Mucosa of stomach (tissue), 1 donor: ENCODE results near the gene TUBB1.

Source experiments
- H3K27me3 ChIP-seq: one replicate; pipeline ENCODE4 v1.7.0; 2013; ENCODE audit warnings: mild to moderate bottlenecking, low read length; ENCODE audit not compliant: control insufficient read depth, insufficient read depth
- H3K36me3 ChIP-seq: one replicate; pipeline ENCODE4 v1.7.0; 2013; ENCODE audit warnings: low read length; ENCODE audit not compliant: control insufficient read depth, insufficient read depth
- H3K4me1 ChIP-seq: one replicate; pipeline ENCODE4 v1.7.0; 2013; ENCODE audit warnings: mild to moderate bottlenecking, low read length; ENCODE audit not compliant: control insufficient read depth, insufficient read depth
- H3K4me3 ChIP-seq: one replicate; pipeline ENCODE4 v1.7.0; 2013; ENCODE audit warnings: low read length
- H3K9ac ChIP-seq: one replicate; pipeline ENCODE4 v1.7.0; 2013; ENCODE audit warnings: mild to moderate bottlenecking, low read length, moderate library complexity
- H3K9me3 ChIP-seq: one replicate; pipeline ENCODE4 v1.7.0; 2013; ENCODE audit warnings: mild to moderate bottlenecking, low read length, moderate library complexity; ENCODE audit not compliant: control insufficient read depth
- donor health status: Pancreatic carcinoma.

Gene TUBB1

GRCh38 chr20:59002874-59003399 is 16.3 kb upstream of the TUBB1 start:
- Histone ChIP-seq H3K9me3 (no peaks in the 10 kb centered on the region), H3K9ac (no peak overlapping the region), H3K36me3 (no peaks in the 10 kb centered on the region), H3K27me3 (no peaks in the 10 kb centered on the region), H3K4me1 (peaks cover 35% of the 10 kb centered on the region), H3K4me3 (no peak overlapping the region)

- peaks cover 37% of the 10 kb centered on the region for H3K4me1 ChIP-seq
- no peaks in the 10 kb centered on the region for H3K9me3 ChIP-seq
- H3K36me3 ChIP-seq = no peaks in the 10 kb centered on the region
- H3K9ac ChIP-seq = no peak overlapping the region
- no peak overlapping the region for H3K4me3 ChIP-seq
- no peaks in the 10 kb centered on the region for H3K27me3 ChIP-seq
Measured at GRCh38 chr20:59003836-59004492, 15.3 kb upstream of the TUBB1 start.

- Histone ChIP-seq H3K27me3 (no peaks in the 10 kb centered on the region), H3K36me3 (no peaks in the 10 kb centered on the region), H3K4me1 (peaks cover 37% of the 10 kb centered on the region), H3K9me3 (no peaks in the 10 kb centered on the region), H3K4me3 (no peak overlapping the region), H3K9ac (no peak overlapping the region)
Measured at GRCh38 chr20:59004493-59004762, 14.8 kb upstream of the TUBB1 start.

- H3K27me3 ChIP-seq = no peaks in the 10 kb centered on the region
- H3K36me3 ChIP-seq = no peaks in the 10 kb centered on the region
- H3K9ac ChIP-seq = no peak overlapping the region
- no peaks in the 10 kb centered on the region for H3K9me3 ChIP-seq
- H3K4me3 ChIP-seq = peak overlapping the region; percentile 56
- H3K4me1 ChIP-seq = peaks cover 41% of the 10 kb centered on the region
Measured at GRCh38 chr20:59004763-59005522, 14.3 kb upstream of the TUBB1 start.

- Histone ChIP-seq H3K4me1 (peaks cover 48% of the 10 kb centered on the region), H3K27me3 (no peaks in the 10 kb centered on the region), H3K36me3 (no peaks in the 10 kb centered on the region), H3K9me3 (no peaks in the 10 kb centered on the region), H3K9ac (peak overlapping the region; percentile 91), H3K4me3 (peak overlapping the region; percentile 56)
Measured at GRCh38 chr20:59005523-59006166, 13.6 kb upstream of the TUBB1 start.

GRCh38 chr20:59006167-59006863 is 12.9 kb upstream of the TUBB1 start:
- Histone ChIP-seq H3K9me3 (no peaks in the 10 kb centered on the region), H3K4me1 (peaks cover 54% of the 10 kb centered on the region), H3K4me3 (peak overlapping the region; percentile 56), H3K36me3 (no peaks in the 10 kb centered on the region), H3K9ac (peak overlapping the region; percentile 91), H3K27me3 (no peaks in the 10 kb centered on the region)

GRCh38 chr20:59006864-59007664 is 12.2 kb upstream of the TUBB1 start, which contains the start of gene CTSZ:
CTSZ (minus strand) TSS chr20:59007254; CDS start chr20:59007128, 126 bp downstream.
- H3K27me3 ChIP-seq = no peaks in the 10 kb centered on the region
- H3K9ac ChIP-seq = peak within 1 kb of the TSS; percentile 91
- H3K9me3 ChIP-seq = no peaks in the 10 kb centered on the region
- no peaks in the 10 kb centered on the region for H3K36me3 ChIP-seq
- H3K4me1 ChIP-seq = peaks cover 58% of the 10 kb centered on the region
- H3K4me3 ChIP-seq = peak within 1 kb of the TSS; percentile 56

- H3K36me3 ChIP-seq = no peaks in the 10 kb centered on the region
- no peaks in the 10 kb centered on the region for H3K9me3 ChIP-seq
- peaks cover 58% of the 10 kb centered on the region for H3K4me1 ChIP-seq
- H3K4me3 ChIP-seq = no peak overlapping the region
- peak overlapping the region; percentile 45 for H3K9ac ChIP-seq
- no peaks in the 10 kb centered on the region for H3K27me3 ChIP-seq
Measured at GRCh38 chr20:59007665-59008511, 11.3 kb upstream of the TUBB1 start.

- Histone ChIP-seq H3K27me3 (no peaks in the 10 kb centered on the region), H3K9ac (no peak overlapping the region), H3K36me3 (no peaks in the 10 kb centered on the region), H3K9me3 (no peaks in the 10 kb centered on the region), H3K4me3 (no peak overlapping the region), H3K4me1 (peaks cover 54% of the 10 kb centered on the region)
Measured at GRCh38 chr20:59008715-59009336, 10.4 kb upstream of the TUBB1 start.

- Histone ChIP-seq H3K9me3 (no peaks in the 10 kb centered on the region), H3K36me3 (no peaks in the 10 kb centered on the region), H3K4me3 (no peak overlapping the region), H3K9ac (no peak overlapping the region), H3K4me1 (peaks cover 41% of the 10 kb centered on the region), H3K27me3 (no peaks in the 10 kb centered on the region)
Measured at GRCh38 chr20:59010321-59010994, 8.8 kb upstream of the TUBB1 start.
